NCI-H2227 (cell line): ENCODE data around the gene L1TD1.
"Not testable (repeated sequence)": the region's sequence is repeated elsewhere in the genome, so short reads cannot be mapped to it uniquely, and the experiment has no call there.

Experiments
- DNase-seq: peaks from one replicate; lab custom pipeline; 2025; ENCODE audit not compliant: unreplicated experiment; lab: John Stamatoyannopoulos, UW

The L1TD1 gene, protein sequence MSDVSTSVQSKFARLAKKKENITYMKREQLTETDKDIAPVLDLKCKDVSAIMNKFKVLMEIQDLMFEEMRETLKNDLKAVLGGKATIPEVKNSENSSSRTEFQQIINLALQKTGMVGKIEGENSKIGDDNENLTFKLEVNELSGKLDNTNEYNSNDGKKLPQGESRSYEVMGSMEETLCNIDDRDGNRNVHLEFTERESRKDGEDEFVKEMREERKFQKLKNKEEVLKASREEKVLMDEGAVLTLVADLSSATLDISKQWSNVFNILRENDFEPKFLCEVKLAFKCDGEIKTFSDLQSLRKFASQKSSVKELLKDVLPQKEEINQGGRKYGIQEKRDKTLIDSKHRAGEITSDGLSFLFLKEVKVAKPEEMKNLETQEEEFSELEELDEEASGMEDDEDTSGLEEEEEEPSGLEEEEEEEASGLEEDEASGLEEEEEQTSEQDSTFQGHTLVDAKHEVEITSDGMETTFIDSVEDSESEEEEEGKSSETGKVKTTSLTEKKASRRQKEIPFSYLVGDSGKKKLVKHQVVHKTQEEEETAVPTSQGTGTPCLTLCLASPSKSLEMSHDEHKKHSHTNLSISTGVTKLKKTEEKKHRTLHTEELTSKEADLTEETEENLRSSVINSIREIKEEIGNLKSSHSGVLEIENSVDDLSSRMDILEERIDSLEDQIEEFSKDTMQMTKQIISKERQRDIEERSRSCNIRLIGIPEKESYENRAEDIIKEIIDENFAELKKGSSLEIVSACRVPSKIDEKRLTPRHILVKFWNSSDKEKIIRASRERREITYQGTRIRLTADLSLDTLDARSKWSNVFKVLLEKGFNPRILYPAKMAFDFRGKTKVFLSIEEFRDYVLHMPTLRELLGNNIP

DNA sequence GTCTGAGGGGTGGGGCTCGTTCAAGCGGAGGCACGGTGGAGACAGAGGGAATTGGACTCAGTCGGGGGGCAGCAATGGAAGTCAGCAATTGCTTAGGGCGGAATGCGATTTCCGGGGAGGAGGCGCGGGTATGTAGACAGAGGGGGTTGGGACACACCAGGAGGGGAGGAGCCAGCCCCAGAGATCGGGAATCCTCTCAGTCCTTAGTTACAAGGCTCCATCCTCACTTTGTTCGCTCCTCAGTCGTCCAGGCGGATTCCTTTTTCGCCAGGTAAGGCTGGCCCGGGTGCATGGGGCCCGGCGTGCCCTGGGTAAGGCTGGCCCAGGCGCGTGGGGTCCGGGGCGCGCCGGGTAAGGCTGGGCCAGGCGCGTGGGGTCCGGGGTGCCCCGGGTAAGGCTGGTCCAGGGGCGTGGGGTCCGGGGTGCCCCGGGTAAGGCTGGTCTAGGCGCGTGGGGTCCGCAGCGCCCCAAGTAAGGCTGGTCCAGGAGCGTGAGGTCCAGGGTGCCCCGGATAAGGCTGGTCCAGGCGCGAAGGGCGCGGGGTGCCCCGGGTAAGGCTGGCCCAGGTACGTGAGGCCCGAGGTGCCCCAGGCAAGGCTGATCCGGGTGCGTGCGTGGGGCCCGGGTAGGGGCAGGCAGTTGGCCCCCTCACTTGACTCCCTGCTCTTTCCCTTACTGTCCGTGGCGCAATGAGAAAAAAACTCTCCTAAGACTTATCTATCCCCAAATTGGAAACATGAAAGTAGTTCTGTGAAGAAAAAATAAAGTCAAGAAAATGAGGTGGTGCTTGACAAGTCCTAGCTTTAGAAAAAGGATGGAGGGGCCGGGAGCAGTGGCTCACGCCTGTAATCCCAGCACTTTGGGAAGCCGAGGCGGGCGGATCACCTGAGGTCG, at the start of gene L1TD1:
L1TD1 (plus strand) TSS at position 199 of the 894 bp plus-strand sequence. CDS start 11,780 bp downstream, outside the sequence.
- DNase-seq = no peak

DNA sequence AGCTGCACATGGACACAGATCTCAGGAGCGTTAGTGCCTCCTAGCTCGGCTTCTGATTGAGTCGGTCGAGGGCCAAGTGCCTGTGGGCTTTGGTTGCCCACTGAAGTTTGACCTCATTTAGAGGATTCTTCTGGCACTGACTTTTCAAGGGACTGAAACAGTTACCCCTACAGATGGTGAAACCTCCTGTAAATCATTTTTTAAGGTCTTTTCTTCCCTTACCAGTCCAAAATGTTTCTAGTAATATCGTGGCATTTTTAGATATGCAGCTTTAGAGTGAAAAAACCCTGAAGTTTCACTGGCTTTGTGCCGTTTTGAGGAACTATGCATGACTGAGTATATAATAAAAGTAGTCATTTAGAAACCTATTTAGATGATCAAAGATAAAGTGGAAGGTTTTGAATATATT, 34.7 kb upstream of the L1TD1 start:
- no peak for DNase-seq

DNA sequence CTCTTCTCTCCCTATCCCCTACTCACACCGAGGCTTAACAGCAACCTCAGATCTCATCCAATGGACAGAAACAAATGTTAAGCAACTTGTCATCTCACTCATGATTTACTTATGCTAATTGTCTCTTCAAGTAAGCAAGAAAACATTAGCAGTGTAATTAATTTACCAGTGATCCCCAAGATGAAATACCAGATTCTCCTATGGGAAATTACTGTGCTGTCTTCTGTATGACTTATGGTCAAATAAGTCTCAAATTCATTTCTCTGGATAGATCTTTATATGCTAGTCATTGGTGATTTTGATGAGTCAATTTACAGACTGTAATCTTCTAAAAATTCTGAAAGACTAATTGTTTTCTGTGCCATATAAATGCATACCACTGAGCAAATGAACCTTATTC, 32.9 kb upstream of the L1TD1 start:
- no peak for DNase-seq

DNA sequence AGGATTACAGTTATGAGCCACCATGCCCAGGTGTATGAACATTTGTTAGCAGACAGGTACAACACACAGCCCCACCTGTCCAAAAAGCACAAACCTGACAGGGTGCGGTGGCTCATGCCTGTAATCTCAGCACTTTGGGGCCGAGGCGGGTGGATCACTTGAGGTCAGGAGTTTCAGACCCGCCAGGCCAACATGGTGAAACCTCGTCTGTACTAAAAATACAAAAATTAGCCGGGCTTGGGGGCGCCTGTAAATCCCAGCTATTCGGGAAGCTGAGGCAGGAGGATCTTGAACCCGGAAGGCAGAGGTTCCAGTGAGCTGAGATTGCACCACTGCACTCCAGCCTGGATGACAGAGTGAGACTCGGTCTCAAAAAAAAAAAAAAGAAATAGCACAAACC, 24.3 kb upstream of the L1TD1 start:
- DNase-seq = not testable (repeated sequence)

DNA sequence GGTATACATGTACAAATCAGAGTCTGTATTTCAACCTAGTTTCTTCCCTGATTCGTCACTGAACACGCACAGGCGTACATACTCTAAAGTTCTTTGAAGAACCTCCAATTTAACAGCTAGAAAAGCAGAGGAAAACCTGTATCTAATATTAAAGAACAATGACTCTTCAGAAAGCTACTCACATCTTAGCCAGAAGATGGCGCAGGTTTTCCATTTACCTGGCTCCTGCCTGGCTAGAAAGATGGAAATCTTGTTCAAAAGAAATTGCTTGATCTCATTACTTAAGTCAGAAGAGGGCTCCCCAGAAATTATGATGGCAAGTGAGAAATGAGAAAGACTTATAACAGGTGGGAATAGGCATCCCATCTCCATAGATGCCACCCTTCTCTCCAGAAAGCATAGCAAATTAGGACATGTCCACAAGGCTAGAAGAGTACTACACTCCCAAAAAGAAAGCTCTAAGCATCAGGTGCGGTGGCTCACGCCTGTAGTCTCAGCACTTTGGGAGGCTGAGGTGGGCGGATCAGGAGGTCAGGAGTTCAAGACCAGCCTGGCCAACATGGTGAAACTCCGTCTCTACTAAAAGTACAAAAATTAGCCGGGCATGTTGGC, 19.0 kb upstream of the L1TD1 start:
- peak; percentile 72 for DNase-seq

DNA sequence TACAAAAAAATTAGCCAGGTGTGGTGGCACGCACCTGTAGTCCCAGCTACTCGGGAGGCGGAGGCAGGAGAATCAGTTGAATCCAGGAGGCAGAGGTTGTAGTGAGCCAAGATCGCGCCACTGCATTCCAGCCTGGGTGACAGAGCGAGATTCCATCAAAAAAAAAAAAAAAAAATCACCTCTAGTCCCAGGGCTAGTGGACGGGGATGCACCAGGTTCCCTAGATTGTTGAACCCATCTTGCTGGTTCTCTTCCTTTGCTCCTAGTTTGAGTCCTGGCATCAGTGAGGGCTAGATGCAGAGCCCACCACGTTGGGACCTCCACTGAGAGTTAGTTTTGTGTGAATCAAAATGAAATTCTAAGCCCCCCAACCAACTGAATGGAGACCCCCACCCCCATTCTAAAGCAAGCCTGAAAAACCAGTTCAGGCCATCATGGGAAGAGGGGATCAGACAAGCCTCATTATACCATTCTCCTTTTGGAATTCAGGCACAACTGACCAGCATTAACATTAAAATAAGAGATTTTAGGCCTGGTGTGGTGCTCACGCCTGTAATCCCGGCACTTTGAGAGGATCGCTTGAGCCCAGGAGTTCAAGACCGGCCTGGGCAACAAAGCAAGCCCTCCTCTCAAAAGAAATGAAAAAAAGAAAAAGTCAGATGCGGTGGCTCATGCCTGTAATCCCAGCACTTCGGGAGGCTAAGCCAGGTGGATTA, 17.9 kb upstream of the L1TD1 start:
- no peak for DNase-seq

DNA sequence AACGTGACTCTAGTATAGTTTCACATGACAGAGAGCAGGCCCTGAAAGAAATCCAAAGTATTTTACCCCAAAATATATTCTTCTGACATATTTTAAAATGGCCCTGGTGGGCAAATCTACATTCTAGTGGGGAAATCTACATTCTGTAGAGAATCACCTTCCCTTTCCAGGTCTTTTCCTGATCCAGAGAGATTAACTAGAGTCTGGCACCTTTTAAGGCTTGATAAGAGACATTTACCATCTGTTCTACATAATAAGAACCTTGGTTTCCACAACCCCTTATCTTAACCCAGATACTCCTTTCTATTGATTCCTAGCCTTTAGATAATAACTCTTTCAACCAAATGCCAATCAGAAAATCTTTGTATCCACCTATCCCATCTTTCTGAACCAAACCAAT, 17.0 kb upstream of the L1TD1 start:
- DNase-seq = no peak

DNA sequence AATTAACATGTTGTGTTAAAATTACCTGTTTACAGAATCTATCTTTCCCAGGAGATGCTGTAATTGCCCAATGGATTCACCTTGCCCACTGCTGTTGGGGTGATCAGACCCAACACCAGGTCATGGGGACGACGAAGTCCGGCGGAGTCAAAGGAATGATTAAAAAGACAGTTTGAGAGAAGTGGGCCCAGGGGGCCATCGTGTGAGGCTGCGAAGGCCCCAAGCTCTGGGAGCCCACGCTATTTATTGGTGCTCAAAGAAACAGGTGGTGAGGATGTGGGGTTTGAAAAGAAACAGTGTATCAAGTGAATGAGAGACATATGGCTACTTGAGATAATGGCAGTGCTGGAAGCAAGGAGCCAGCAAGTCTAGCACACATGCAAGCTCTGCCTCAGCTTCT, 16.3 kb upstream of the L1TD1 start:
- no peak for DNase-seq

DNA sequence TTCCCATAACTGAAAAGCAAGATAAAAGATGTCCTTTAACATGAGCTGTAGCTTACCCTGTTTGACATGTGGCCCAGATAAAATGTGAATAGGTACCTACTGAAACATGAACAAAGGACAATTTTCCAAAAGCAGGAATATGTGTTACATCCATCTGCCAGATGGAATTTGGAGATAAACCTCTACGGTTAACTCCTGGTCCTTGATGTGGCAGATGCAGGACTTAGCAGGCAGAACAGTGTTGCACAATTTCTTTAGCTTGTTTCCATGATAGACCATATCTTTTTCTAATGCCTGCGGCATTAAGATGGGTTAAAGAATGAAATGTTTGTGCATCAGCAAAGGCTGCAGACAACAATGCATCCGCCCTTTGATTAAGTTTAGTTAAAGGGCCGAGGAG, 14.6 kb upstream of the L1TD1 start:
- DNase-seq = not testable (repeated sequence)

DNA sequence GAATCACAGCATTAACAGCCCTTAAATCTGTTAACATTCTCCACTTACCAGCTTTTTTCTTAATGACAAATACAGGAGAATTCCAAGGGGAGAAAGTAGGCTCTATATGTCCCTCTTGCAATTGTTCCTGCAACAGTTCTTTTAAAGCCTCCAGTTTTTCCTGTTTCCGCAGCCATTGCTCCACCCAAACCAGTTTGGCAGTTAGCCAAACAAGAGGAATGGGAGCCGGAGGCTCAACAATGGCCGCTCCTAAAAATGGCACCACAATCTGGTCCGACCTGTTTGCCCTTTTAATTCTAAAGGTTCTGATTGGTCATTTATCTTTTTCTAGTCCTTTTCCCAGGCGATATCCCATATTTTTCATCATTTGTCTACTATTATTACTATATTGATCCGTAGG, 14.0 kb upstream of the L1TD1 start:
- peak; percentile 9 for DNase-seq

DNA sequence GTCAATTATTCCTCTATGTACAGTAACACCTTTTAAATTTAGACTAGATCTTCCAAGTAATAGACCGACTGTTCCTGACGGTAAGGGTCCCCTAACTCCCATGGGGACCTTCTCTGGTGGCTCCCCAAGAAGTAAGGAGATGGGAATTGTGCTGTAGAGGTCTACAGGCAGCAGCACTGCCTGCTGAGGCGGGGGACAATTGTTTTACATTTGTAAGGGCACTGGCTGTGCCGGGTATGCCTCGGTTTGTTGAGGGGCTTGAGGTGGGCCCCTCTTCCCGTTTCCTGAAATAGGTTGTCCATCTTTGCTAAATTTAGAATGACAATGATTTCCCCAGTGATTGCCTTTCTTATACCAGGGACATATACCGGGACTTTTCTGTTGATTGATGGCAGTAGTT, 13.1 kb upstream of the L1TD1 start:
- no peak for DNase-seq

DNA sequence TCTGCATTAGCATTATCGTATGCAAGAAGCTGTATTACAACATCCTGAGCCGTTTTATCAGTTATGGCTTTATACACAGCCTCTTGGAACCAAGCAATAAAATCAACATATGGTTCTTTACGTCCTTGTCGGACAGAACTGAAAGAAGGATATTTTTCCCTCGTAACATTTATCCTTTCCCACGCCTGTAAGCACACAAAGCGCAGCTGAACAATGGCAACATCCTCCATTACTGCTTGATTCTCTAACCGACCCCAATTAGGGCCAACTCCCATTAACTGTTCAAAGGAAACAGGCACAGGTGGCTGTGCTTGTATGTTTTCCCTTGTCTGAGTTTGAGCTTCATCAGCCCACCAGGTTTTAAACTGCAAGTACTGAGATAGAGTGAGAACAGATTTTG, 12.5 kb upstream of the L1TD1 start:
- DNase-seq = peak; percentile 11

DNA sequence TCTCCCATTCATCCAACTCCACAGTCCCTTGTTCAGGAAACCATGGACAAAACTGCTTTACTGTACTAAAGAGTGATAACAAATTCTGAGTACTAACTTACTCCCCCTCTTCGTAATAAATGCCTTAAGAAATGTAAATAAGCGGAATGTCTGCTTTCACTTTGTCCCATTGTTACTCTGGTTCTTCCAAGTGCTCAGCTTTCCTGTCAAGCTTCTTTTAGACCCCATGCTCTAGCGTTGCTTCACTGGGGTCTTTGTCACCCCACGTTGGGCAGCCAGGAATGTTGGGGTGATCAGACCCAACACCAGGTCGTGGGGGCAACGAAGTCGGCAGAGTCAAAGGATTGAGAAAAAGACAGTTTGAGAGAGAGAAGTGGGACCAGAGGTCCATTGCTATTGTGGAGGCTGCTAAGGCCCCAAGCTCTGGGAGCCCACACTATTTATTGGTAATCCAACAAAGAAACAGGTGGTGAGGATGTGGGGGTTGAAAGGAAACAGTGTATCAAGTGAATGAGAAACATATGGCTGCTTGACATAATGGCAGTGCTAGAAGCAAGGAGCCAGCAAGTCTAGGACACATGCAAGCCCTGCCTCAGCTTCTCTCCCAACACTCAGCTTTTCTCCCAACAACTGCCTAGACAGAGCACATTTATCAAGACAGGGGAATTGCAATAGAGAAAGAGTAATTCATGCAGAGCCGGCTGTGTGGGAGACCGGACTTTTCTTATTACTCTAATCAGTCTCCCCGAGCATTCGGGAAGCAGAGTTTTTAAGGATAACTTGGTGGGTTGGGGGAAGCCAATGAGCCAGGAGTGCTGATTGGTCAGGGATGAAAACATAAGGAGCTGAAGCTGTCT, 11.3 kb upstream of the L1TD1 start:
- not testable (repeated sequence) for DNase-seq

DNA sequence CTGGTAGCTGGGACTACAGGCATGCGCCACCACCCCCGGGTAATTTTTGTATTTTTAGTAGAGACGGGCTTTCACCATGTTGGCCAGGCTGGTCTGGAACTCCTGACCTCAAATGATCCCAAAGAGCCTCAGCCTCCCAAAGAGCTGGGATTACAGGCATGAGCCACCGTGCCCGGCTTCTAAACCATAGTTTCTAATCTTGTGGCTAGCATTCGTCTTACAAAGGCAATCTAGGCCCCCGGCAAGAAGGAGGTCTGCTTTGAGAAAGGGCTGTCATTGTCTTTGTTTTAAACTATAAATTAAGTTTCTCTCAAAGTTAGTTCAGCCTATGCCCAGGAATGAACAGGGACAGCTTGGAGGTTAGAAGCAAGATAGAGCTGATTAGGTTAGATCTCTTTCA, 10.3 kb upstream of the L1TD1 start:
- DNase-seq = no peak

DNA sequence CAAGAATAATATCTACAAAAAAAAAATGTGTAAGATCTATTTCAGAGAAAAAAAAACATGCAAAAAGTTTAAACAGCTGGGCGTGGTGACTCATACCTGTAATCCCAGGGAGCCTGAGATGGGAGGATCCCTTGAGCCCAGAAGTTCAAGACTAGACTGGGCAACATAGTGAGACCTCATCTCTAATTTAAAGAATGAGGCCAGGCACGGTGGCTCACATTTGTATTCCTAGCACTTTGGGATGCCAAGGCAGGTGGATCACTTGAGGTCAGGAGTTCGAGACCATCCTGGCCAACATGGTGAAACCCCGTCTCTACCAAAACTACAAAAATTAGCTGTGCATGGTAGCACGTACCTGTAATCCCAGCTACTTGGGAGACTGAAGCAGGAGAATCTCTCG, 9.4 kb upstream of the L1TD1 start:
- not testable (repeated sequence) for DNase-seq

DNA sequence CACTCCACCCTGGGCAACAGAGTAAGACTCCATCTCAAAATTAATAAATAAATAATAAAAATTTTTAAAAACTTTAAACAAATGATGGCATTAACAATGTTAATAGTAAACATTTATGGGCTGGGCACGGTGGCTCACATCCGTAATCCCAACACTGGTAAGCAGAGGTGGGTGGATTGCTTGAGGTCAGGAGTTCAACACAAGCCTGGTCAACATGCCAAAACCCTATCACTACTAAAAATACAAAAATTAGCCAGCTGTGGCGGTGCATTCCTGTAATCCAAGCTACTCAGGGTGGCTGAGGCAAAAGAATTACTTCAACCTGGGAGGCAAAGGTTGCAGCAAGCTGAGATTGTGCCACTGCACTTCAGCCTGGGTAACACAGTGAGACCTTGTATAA, 9.0 kb upstream of the L1TD1 start:
- no peak for DNase-seq

DNA sequence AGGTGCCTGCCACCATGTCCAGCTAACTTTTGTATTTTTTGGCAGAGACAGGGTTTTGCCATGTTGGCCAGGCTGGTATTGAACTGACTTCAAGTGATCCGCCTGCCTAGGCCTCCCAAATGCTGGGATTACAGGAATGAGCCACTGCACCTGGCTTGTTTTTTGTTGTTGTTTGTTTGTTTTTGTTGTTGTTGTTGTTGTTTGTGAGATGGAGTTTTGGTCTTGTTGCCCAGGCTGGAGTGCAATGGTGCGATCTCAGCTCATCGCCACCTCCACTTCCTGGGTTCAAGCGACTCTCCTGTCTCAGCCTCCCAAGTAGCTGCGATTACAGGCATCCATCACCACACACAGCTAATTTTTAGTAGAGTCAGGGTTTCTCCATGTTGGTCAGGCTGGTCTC, 7.1 kb upstream of the L1TD1 start:
- no peak for DNase-seq

DNA sequence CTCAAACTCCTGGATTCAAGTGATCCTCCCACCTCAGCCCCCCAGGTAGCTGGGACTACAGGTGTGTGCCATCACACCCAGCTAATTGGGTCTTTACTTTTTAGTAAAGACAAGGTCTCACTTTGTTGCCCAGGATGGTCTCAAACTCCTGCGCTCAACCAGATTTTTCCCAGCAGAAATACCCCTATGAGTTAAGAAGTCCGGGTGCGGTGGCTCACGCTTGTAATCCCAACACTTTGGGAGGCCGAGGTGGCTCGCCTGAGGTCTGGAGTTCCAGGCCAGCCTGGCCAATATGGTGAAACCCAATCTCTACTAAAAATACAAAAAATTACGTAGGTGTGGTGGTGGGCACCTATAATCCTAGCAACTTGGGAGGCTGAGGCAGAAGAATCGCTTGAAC, 6.5 kb upstream of the L1TD1 start:
- no peak for DNase-seq

DNA sequence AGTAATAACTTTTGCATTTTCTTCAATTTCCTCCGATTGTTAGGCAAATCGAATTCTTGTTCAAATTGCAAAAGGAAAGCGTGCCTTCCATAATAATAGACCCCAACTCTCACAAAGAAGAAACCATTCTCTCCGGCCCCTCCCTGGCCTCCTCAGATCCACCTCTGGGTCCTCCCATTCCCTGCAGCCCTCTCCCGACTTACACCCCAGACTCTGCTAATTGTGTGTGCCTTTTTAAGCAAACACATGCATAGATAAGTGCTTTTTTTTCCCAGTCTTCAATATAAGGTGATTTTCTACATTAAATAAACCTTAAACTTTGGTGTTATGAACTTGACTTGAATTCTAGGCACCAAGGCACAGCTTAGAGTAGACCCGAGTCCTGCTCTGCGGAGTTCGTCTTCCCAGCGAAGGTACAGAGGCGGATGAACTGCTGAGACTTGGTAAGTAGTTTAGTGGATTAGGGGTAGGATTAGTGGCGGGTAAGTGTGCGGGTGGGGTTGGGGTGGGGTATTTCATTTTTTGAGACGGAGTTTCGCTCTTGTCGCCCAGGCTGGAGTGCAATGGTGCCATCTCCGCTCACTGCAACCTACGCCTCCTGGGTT, 1.5 kb downstream of the L1TD1 start:
- no peak for DNase-seq
